ENCODE results near the gene SMIM24.

DNA sequence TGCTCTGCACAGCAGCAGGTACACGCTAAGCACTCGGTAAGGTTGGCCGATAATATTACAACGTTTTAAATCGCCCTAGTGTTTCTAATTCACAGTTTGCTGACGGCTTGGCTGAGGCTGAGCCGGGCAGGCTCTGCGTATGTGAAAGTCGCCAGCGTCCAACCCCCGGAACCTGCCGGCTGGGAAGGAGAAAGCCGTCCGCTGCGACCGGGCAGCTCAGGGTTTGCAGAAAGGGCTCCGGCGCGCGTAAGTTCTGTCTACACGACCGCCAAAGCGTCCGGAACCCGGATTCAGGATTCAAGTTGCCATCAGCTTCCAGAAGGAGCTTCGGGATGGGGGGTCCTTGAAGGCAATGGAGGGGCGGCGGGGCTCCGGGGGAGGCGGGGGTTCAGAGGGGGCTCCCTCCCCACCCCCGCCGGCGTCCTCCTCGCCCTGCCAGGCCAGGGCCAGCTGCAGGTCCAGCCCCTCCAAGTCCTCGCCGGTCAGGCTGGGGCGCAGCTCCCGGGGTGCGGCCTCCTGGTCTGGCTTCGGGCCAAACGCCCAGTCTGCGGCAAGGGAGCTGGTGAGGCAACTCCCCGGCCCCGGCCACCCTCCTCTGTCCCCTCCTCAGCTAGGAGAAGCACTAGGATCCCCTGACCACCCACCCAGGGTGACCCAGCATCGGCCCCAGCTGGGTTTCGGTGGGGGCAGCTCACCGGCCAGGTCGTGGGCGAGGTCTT is 2.3 kb upstream of the SMIM24 start:
- TF ChIP-seq CTCF (IDR thresholded peaks at IDR 0.05) (no peak), POLR2AphosphoS5 (IDR thresholded peaks at IDR 0.05) (no peak), EP300 (IDR thresholded peaks at IDR 0.05; ENCODE audit: low read depth) (no peak), POLR2A (IDR thresholded peaks at IDR 0.05) (no peak)

Measured in transverse colon (tissue), 4 donors.